ENCODE data around the gene PAPPA.

GRCh38 chr9:116323571-116323970 is 170.0 kb downstream of the PAPPA start:
- TF ChIP-seq CTCF (IDR thresholded peaks at IDR 0.05) (no peak), POLR2A (IDR thresholded peaks at IDR 0.05) (no peak)
